CD14-positive monocyte (primary cell): ENCODE data around the gene JHY. TPM values are rescaled to one million over a fixed set of nuclear protein-coding genes. Genes with fewer than 3 reads are reported as not detected.

Experiments used
- DNase-seq, 3 donors: peaks; one replicate each; pipeline ENCODE4 v3.0.0-alpha.2; 2011 to 2022
- H2AFZ ChIP-seq: 2 replicates; pipeline ENCODE4 v1.6.0; 2012; ENCODE audit warnings: mild to moderate bottlenecking, low read depth, low read length, inconsistent platforms; ENCODE audit not compliant: insufficient read depth, poor library complexity, severe bottlenecking
- H3K27ac ChIP-seq, 2 donors: 1 replicate in 1 of 2; 2 replicates in 1 of 2; pipeline ENCODE4 v1.5.1; 2012 to 2013; ENCODE audit warnings: low read length in 2 of 2, control low read depth in 1 of 2, inconsistent platforms in 1 of 2, low read depth in 1 of 2, mild to moderate bottlenecking in 1 of 2
- H3K27me3 ChIP-seq, 2 donors: one replicate each; pipeline versions ENCODE4 v1.6.0 to v1.6.1; 2011 to 2013; ENCODE audit warnings: low read length in 2 of 2; ENCODE audit not compliant: control insufficient read depth in 2 of 2, insufficient read depth in 2 of 2
- H3K36me3 ChIP-seq, 2 donors: replicated peaks in 1 of 2; 1 replicate in 1 of 2; 2 replicates in 1 of 2; pipeline versions ENCODE4 v1.5.1 to v1.6.1; 2012 to 2013; ENCODE audit warnings: low read length in 2 of 2, control low read depth in 1 of 2, inconsistent platforms in 1 of 2, mild to moderate bottlenecking in 1 of 2; ENCODE audit not compliant: insufficient read depth in 2 of 2, control insufficient read depth in 1 of 2
- H3K4me1 ChIP-seq, 2 donors: 1 replicate in 1 of 2; 2 replicates in 1 of 2; pipeline versions ENCODE4 v1.5.1 to v1.6.1; 2012 to 2013; ENCODE audit warnings: low read length in 2 of 2, control low read depth in 1 of 2, inconsistent platforms in 1 of 2, mild to moderate bottlenecking in 1 of 2, moderate library complexity in 1 of 2; ENCODE audit not compliant: insufficient read depth in 2 of 2, control insufficient read depth in 1 of 2
- H3K4me2 ChIP-seq: replicated peaks from 2 replicates; pipeline ENCODE3; 2012; ENCODE audit warnings: low read length, moderate library complexity, mild to moderate bottlenecking; ENCODE audit not compliant: poor library complexity, severe bottlenecking; ENCODE audit errors: extremely low read depth
- H3K4me3 ChIP-seq, 3 experiments: fragments of 200-600 bp in 1 of 3; sonication (generic) in 1 of 3; replicated peaks in 1 of 3; 1 replicate in 2 of 3; 2 replicates in 1 of 3; pipeline ENCODE4 v1.5.1; 2011 to 2013; ENCODE audit warnings: low read length in 3 of 3, mild to moderate bottlenecking in 3 of 3, control low read depth in 2 of 3, low read depth in 2 of 3, inconsistent platforms in 1 of 3, moderate library complexity in 1 of 3
- H3K79me2 ChIP-seq: 2 replicates; pipeline ENCODE4 v1.6.0; 2012; ENCODE audit warnings: mild to moderate bottlenecking, control low read depth, inconsistent platforms, low read length, moderate library complexity; ENCODE audit not compliant: insufficient read depth
- H3K9ac ChIP-seq: 2 replicates; pipeline ENCODE4 v1.6.0; 2017; ENCODE audit warnings: low read length, mild to moderate bottlenecking; ENCODE audit not compliant: insufficient read depth, poor library complexity, severe bottlenecking
- H3K9me3 ChIP-seq, 2 donors: replicated peaks in 1 of 2; 1 replicate in 1 of 2; 2 replicates in 1 of 2; pipeline versions ENCODE4 v1.5.1 to v1.6.1; 2012 to 2013; ENCODE audit warnings: low read length in 2 of 2, control low read depth in 1 of 2; ENCODE audit not compliant: control insufficient read depth in 1 of 2, insufficient read depth in 1 of 2
- H4K20me1 ChIP-seq: 2 replicates; pipeline ENCODE4 v1.6.0; 2012; ENCODE audit warnings: mild to moderate bottlenecking, low read length, control low read depth, moderate library complexity; ENCODE audit not compliant: insufficient read depth
- H3K27ac Mint-ChIP-seq, 7 donors: one replicate each; pipeline ENCODE4 v1.8.0; 2020; ENCODE audit warnings: mild to moderate bottlenecking in 7 of 7, mixed read lengths in 7 of 7, moderate library complexity in 6 of 7, inconsistent platforms in 2 of 7
- H3K27me3 Mint-ChIP-seq, 3 donors: one replicate each; pipeline ENCODE4 v1.8.0; 2021 to 2022; ENCODE audit warnings: low read depth in 3 of 3, mild to moderate bottlenecking in 3 of 3, mixed read lengths in 3 of 3, moderate library complexity in 3 of 3, inconsistent platforms in 1 of 3
- H3K36me3 Mint-ChIP-seq, 2 donors: one replicate each; pipeline ENCODE4 v1.8.0; 2020; ENCODE audit warnings: mixed read lengths in 2 of 2, inconsistent platforms in 1 of 2, mild to moderate bottlenecking in 1 of 2
- H3K4me1 Mint-ChIP-seq: one replicate; pipeline ENCODE4 v1.8.0; 2020; ENCODE audit warnings: mild to moderate bottlenecking, mixed read lengths
- H3K4me3 Mint-ChIP-seq, 2 donors: one replicate each; pipeline ENCODE4 v1.8.0; 2020; ENCODE audit warnings: mild to moderate bottlenecking in 2 of 2, mixed read lengths in 2 of 2, moderate library complexity in 1 of 2
- H3K9me3 Mint-ChIP-seq, 7 donors: one replicate each; pipeline ENCODE4 v1.8.0; 2020 to 2022; ENCODE audit warnings: mixed read lengths in 7 of 7, mild to moderate bottlenecking in 6 of 7, moderate library complexity in 6 of 7, inconsistent platforms in 2 of 7
- WGBS: methylation state at CpG from one replicate; pipeline ENCODE4 v1.1.5; 2013; ENCODE audit warnings: missing lambda C conversion rate; ENCODE audit not compliant: insufficient coverage; 5-methylcytosine and 5-hydroxymethylcytosine counted together
- intact Hi-C, 2 donors: fragments of 100-400 bp; cut with micrococcal nuclease; formaldehyde crosslinking; loops; one replicate each; pipeline versions ENCODE4 v1.15.0 to v1.15.1; 2023
- polyA plus RNA-seq, 3 donors: library from polyadenylated mRNA; depleted of rRNA in 1 of 3; unstranded in 2 of 3; stranded (reverse) in 1 of 3; fragments of 300-500 nt in 2 of 3; fragments of >200 nt in 1 of 3; fragmentation: Illumina TruSeq in 2 of 3; gene quantifications; 1 replicate in 2 of 3; 2 replicates in 1 of 3; pipeline ENCODE4 v1.2.3, GENCODE V29; 2012 to 2021
- TF ChIP-seq, protein P1 (sequence below): fragments of 200-600 bp; IDR thresholded peaks from one replicate; pipeline ENCODE4 v1.8.0; 2022; ENCODE audit warnings: antibody characterized with exemption, mild to moderate bottlenecking

The JHY gene
- polyA plus RNA-seq, 3 donors: 0.68 to 0.91 (median 0.89) TPM

DNA sequence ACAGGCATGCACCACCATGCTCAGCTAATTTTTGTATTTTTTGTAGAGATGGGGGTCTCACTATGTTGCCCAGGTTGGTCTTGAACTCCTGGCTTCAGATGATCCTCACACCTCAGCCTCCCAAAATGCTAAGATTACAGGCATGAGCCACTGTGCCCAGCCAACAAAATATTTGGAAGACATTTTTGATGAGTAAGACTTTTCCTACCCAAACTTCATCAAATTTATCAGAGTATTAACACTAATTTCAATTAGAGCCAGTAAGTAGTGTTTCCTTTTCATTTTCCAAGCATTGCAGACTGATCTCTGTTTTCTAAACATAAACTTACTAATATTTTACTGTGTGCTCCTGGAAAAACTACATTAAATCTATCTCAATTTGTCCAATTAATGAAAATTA is 45.6 kb upstream of the JHY start:
- H2AFZ ChIP-seq: no peak overlapping the region
- Mint-ChIP-seq H3K27ac (no peak overlapping the region), H3K27me3 (peaks cover 8 to 15% (median 9%) of the 10 kb centered on the region in 3 donors), H3K4me3 (no peak overlapping the region), H3K36me3 (peaks cover 0 to 2% of the 10 kb centered on the region in 2 donors), H3K9me3 (peaks cover 0 to under 1% (median 0%) of the 10 kb centered on the region in 7 donors), H3K4me1 (peaks cover 25% of the 10 kb centered on the region)
- peaks cover 0 to 2% of the 10 kb centered on the region in 2 donors for H3K27me3 ChIP-seq
- H3K27ac ChIP-seq: no peak overlapping the region
- H3K4me1 ChIP-seq: peaks cover 20 to 24% of the 10 kb centered on the region in 2 donors
- H3K36me3 ChIP-seq: no peaks in the 10 kb centered on the region
- no peak overlapping the region for H3K4me2 ChIP-seq
- H3K9me3 ChIP-seq: no peaks in the 10 kb centered on the region
- TF ChIP-seq, protein P1, sequence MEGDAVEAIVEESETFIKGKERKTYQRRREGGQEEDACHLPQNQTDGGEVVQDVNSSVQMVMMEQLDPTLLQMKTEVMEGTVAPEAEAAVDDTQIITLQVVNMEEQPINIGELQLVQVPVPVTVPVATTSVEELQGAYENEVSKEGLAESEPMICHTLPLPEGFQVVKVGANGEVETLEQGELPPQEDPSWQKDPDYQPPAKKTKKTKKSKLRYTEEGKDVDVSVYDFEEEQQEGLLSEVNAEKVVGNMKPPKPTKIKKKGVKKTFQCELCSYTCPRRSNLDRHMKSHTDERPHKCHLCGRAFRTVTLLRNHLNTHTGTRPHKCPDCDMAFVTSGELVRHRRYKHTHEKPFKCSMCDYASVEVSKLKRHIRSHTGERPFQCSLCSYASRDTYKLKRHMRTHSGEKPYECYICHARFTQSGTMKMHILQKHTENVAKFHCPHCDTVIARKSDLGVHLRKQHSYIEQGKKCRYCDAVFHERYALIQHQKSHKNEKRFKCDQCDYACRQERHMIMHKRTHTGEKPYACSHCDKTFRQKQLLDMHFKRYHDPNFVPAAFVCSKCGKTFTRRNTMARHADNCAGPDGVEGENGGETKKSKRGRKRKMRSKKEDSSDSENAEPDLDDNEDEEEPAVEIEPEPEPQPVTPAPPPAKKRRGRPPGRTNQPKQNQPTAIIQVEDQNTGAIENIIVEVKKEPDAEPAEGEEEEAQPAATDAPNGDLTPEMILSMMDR: no peak
- no peaks in the 10 kb centered on the region for H4K20me1 ChIP-seq
- H3K4me3 ChIP-seq: no peak overlapping the region
- H3K9ac ChIP-seq: no peak overlapping the region
- intact Hi-C loops: no loop called here
- no peak for DNase-seq
- no peaks in the 10 kb centered on the region for H3K79me2 ChIP-seq

DNA sequence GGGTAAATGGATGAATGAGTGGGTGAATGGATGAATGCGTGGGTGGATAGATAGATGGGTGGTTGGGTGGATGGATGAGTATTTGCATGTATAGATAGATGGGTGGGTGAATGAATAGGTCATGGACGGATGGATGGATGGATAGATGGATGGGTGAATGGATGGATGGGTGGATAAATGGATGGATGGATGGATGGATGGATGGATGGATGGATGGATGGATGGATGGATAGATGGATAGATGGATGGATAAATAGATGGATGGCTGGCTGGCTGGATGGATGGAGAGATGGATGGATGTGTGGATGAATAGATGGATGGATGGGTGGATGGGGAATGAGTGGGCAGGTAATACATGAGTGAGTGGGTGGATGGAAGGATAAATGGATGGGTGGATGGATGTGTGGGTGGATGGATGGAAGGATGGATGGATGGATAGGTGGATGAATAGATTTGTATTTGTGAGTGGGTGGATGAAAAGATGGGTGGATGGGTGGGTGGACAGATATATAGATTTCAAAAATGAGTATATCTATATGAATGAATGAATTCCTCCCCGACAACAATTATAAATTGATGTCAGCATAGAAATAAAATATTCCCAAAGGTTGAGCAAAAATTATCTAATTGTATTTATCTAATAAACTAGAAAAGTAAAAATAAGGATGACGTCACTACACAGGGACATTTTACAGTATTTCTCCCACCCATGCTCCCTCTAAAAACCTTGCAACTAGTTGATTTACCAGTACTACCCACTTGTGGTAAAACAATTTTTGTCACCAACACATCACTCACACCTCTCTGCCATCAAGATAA is 44.8 kb upstream of the JHY start:
- DNase-seq: no peak
- no peaks in the 10 kb centered on the region for H3K36me3 Mint-ChIP-seq
- Histone ChIP-seq H3K36me3 (no peaks in the 10 kb centered on the region), H3K9ac (no peak overlapping the region), H3K4me2 (no peak overlapping the region), H3K4me1 (peaks cover 14 to 17% of the 10 kb centered on the region in 2 donors), H3K79me2 (no peaks in the 10 kb centered on the region), H3K27me3 (peaks cover 0 to 2% of the 10 kb centered on the region in 2 donors), H3K27ac (no peak overlapping the region), H2AFZ (no peak overlapping the region), H4K20me1 (no peaks in the 10 kb centered on the region), H3K9me3 (no peaks in the 10 kb centered on the region), H3K4me3 (no peak overlapping the region)
- H3K4me1 Mint-ChIP-seq: peaks cover 17% of the 10 kb centered on the region
- H3K4me3 Mint-ChIP-seq: no peak overlapping the region
- intact Hi-C loops: no loop called here
- peaks cover 0 to 4% (median 0%) of the 10 kb centered on the region in 7 donors for H3K9me3 Mint-ChIP-seq
- H3K27ac Mint-ChIP-seq: no peak overlapping the region
- WGBS: 96% methylated on average over 2 of the region's 4 CpGs
- peaks cover 7 to 18% (median 8%) of the 10 kb centered on the region in 3 donors for H3K27me3 Mint-ChIP-seq
- TF ChIP-seq, protein P1: no peak
